ENCODE results near the gene GAD1. TPM values are rescaled to one million over a fixed set of nuclear protein-coding genes. Genes with fewer than 3 reads are reported as not detected.

The GAD1 gene
- total and polyA plus RNA-seq, 11 donors: 0.04 to 0.51 (median 0.35) TPM; not detected in 7

DNA sequence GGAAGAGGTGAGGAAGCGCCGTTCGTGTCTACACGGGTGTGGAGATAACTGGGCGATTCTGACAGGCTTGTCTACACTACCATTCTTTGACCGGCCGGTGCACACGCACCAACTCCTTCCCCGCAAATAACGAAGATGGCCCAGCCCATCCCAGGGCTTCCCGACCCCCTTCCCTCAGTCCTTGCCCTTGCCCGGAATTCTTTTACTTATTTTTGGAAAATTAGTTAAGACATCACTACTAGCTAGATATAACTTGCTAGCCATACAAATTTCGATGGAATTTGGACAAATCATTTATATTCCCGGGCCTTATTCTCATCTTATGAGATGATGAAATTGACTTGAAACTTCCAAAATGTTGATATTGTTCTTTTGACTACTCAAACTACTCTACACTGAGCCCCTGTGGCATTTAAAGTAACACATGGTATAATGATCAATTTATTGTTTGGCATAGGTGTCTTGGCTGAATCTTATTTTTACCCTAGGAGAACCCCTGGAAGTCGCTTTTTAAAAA is 45.2 kb upstream of the GAD1 start:
- no peak for DNase-seq
- peaks cover 0 to 15% (median 10%) of the 10 kb centered on the region in 12 donors for H3K4me1 ChIP-seq
- no peak for TF ChIP-seq POLR2A (IDR thresholded peaks at IDR 0.05)
- TF ChIP-seq, protein P1, sequence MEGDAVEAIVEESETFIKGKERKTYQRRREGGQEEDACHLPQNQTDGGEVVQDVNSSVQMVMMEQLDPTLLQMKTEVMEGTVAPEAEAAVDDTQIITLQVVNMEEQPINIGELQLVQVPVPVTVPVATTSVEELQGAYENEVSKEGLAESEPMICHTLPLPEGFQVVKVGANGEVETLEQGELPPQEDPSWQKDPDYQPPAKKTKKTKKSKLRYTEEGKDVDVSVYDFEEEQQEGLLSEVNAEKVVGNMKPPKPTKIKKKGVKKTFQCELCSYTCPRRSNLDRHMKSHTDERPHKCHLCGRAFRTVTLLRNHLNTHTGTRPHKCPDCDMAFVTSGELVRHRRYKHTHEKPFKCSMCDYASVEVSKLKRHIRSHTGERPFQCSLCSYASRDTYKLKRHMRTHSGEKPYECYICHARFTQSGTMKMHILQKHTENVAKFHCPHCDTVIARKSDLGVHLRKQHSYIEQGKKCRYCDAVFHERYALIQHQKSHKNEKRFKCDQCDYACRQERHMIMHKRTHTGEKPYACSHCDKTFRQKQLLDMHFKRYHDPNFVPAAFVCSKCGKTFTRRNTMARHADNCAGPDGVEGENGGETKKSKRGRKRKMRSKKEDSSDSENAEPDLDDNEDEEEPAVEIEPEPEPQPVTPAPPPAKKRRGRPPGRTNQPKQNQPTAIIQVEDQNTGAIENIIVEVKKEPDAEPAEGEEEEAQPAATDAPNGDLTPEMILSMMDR (IDR thresholded peaks at IDR 0.05): no peak
- intact Hi-C loops (cut with DNase I): no loop called here
- peak in 1 of 4 donors; percentile 17 for ATAC-seq
- H3K9me3 ChIP-seq: no peaks in the 10 kb centered on the region
- H3K4me3 ChIP-seq: peak overlapping the region; percentile 43 to 91 (median 66)
- no peaks in the 10 kb centered on the region for H3K36me3 ChIP-seq
- peak overlapping the region in 7 of 12 donors; percentile 23 to 75 (median 51) for H3K27ac ChIP-seq
- H3K27me3 ChIP-seq: peaks cover 0 to 17% (median 0%) of the 10 kb centered on the region in 9 donors
- WGBS, 4 donors: 8 to 11% (median 10%) methylated on average over 15 of the region's 15 CpGs

DNA sequence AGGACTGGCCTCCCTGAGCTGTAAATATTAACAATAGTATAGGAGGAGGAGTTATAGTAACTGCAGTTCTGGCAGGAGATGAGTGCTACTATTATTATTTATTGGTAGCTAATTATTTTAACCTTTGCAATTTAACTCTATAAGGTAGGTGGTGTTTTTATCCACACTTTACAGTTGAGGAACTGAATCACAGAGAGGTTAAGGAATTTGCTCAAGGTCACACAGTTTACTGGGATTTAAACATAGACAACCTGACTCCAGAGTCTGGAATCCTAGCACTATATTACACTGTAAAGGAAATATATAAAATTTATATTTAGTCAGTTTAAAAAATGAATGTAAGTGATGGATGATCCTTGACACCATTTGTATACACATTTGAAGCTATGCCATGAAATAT is 44.4 kb upstream of the GAD1 start:
- H3K4me1 ChIP-seq: peaks cover 0 to 15% (median 10%) of the 10 kb centered on the region in 12 donors
- TF ChIP-seq POLR2A (IDR thresholded peaks at IDR 0.05): no peak
- TF ChIP-seq, protein P1 (IDR thresholded peaks at IDR 0.05): no peak
- DNase-seq (no peak), ATAC-seq (no peak)
- no peak overlapping the region for H3K4me3 ChIP-seq
- intact Hi-C loops (cut with DNase I): no loop called here
- peaks cover 0 to 17% (median 0%) of the 10 kb centered on the region in 9 donors for H3K27me3 ChIP-seq
- no peaks in the 10 kb centered on the region for H3K36me3 ChIP-seq
- no peak overlapping the region for H3K27ac ChIP-seq
- H3K9me3 ChIP-seq: no peaks in the 10 kb centered on the region

DNA sequence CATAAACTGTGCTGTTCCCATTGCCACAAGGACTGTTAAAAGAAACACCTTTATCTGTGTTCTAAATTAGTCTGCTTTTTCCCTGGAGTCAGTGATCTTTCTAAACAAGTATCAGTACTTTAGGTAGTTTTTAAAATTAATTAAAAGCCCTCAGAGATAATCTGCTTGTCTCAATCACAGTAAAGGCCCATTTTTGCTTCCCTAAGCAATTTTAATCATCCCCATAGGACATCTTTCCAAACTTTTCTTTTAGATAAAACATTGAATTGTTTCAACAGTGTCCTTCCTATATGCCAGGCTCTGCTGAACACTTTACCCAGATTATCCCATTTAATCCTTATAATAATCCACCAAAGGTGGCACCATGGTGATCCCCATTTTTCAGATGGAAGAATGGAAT is 42.6 kb upstream of the GAD1 start:
- no peaks in the 10 kb centered on the region for H3K9me3 ChIP-seq
- no peaks in the 10 kb centered on the region for H3K36me3 ChIP-seq
- TF ChIP-seq, protein P1 (IDR thresholded peaks at IDR 0.05): no peak
- no peak for TF ChIP-seq POLR2A (IDR thresholded peaks at IDR 0.05)
- peaks cover 0 to 24% (median 0%) of the 10 kb centered on the region in 9 donors for H3K27me3 ChIP-seq
- H3K27ac ChIP-seq: no peak overlapping the region
- intact Hi-C loops (cut with DNase I): no loop called here
- H3K4me3 ChIP-seq: no peak overlapping the region
- peaks cover 0 to 15% (median 10%) of the 10 kb centered on the region in 12 donors for H3K4me1 ChIP-seq
- ATAC-seq: no peak
- no peak for DNase-seq

DNA sequence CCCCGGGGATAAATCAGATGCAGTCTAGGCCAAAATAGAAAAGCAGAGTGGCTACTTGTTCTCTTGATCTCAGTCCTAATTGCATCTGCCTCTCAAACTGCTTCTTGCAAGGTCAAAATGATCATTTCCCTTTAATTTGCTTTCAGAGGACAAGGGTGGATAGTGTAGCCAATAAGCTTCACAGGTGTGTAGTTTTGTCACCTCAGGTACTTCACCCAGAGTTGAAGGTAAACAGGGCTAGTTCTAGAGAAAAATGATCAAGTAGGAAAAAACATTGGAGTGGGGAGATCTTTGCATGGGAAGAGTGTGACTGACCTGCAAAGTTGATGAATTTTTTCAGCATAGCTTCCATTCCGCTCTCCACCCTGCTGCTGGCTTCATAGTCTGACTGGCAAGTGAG is 37.8 kb upstream of the GAD1 start:
- Histone ChIP-seq H3K27ac (no peak overlapping the region), H3K36me3 (no peaks in the 10 kb centered on the region), H3K9me3 (no peaks in the 10 kb centered on the region), H3K27me3 (peaks cover 0 to 18% (median 0%) of the 10 kb centered on the region in 9 donors), H3K4me3 (no peak overlapping the region), H3K4me1 (no peaks in the 10 kb centered on the region)
- DNase-seq (no peak), ATAC-seq (no peak)
- TF ChIP-seq, protein P1 (IDR thresholded peaks at IDR 0.05): no peak
- no peak for TF ChIP-seq POLR2A (IDR thresholded peaks at IDR 0.05)
- intact Hi-C loops (cut with DNase I): no loop called here
- WGBS, 4 donors: 13 to 41% (median 30%) methylated on average over 2 of the region's 2 CpGs
